C4-2B (cell line): ENCODE results near the gene XYLT1.
"Not testable (repeated sequence)": the region's sequence is repeated elsewhere in the genome, so short reads cannot be mapped to it uniquely, and the experiment has no call there.

Source experiments
- H3K27ac ChIP-seq: fragments of 450-650 bp; 2 replicates; pipeline ENCODE4 v1.5.1; 2017
- ZFX ChIP-seq: fragments of 450-650 bp; IDR thresholded peaks from 2 replicates; pipeline ENCODE4 v1.6.1; 2017
- TF ChIP-seq, protein P1 (sequence below): fragments of 450-650 bp; conservative IDR thresholded peaks from 2 replicates; pipeline ENCODE4 v1.5.1; 2017; ENCODE audit warnings: mild to moderate bottlenecking

Gene XYLT1

DNA sequence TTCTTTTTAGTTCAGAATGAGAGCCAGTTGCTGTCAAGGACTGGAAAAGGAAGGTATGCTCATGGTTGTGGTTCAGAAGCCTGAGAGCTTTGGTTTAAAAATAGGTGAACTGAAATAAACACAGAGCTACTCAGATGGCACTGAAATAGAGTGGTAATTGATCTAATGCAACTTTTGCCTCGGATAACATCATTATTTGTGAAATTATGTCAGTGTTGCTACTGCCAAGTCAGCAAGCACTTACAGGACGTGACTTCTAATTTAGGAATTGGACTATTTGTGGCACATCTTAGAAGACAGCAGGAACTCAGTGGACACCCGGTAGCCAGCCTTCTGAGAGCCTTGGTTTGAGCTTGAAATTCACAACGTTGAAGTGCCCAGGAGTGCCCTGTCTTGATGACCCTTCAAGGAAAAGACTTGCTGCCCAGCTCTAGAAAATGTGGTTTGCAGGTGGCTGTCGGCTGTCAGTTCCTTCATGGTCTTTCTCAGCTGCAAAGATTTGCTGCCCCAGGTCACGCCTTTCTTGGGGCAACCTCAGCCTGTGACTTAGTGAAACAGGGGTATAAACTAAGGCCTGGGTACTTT, 42.0 kb upstream of the XYLT1 start:
- TF ChIP-seq, protein P1, sequence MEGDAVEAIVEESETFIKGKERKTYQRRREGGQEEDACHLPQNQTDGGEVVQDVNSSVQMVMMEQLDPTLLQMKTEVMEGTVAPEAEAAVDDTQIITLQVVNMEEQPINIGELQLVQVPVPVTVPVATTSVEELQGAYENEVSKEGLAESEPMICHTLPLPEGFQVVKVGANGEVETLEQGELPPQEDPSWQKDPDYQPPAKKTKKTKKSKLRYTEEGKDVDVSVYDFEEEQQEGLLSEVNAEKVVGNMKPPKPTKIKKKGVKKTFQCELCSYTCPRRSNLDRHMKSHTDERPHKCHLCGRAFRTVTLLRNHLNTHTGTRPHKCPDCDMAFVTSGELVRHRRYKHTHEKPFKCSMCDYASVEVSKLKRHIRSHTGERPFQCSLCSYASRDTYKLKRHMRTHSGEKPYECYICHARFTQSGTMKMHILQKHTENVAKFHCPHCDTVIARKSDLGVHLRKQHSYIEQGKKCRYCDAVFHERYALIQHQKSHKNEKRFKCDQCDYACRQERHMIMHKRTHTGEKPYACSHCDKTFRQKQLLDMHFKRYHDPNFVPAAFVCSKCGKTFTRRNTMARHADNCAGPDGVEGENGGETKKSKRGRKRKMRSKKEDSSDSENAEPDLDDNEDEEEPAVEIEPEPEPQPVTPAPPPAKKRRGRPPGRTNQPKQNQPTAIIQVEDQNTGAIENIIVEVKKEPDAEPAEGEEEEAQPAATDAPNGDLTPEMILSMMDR: no peak
- no peak for TF ChIP-seq ZFX
- no peak overlapping the region for H3K27ac ChIP-seq

DNA sequence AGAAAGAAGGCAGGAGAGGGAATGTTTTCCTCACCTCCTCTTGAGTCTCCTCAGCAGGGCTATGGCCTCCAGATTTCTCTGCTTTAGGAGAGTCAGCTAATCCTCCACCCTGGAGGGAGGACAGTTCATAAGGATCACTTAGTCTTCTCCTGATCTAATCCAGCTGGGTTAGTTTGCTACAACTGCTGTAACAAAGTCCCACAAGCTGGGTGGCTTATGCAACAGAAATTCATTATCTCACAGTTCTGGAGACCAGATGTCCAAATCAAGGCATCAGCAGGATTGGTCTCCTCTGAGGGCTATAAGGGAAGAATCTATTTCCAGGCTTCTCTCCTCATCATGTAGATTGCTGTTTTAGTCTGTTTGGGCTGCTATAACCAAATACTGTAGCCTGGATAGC, 40.6 kb upstream of the XYLT1 start:
- H3K27ac ChIP-seq: no peak overlapping the region
- no peak for TF ChIP-seq ZFX
- TF ChIP-seq, protein P1: no peak

DNA sequence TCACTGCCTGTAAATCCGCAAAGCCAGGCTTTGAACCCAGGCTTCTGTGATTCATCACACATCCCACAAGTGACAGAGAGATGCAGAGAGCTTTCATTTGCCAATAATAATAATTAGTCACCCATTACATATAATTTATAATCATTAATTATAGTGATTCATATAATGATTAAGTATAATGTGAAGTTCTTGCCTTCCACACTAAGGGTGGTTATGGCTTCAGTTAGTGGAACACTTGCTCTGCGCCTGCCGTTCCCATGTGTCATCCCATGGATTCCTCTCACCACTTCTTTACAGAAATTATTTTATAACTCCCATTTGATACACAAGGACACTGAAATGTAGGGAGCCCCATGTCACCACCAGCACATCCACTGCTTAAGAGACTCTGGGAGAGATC, 39.8 kb upstream of the XYLT1 start:
- TF ChIP-seq, protein P1: no peak
- TF ChIP-seq ZFX: no peak
- H3K27ac ChIP-seq: no peak overlapping the region

DNA sequence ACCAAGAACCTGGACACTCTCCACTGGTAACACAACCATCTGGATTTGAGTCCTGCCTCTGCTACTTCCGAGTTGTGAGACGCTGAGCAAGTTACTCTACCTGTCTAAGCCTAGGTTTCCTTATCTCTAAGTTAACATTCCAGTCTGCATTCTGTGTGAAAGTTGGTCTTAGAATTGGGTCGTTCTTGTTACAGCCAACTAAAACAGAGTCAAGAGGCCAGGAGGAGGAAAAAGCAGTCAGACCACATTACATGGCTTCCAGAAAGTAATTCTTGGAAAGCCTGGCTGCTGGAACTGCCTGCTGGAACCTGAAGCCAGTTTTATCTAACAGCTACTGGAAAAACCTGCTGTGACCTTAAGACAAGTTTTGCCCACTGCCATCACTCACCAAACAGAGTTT, 38.4 kb upstream of the XYLT1 start:
- no peak for TF ChIP-seq ZFX
- TF ChIP-seq, protein P1: no peak

DNA sequence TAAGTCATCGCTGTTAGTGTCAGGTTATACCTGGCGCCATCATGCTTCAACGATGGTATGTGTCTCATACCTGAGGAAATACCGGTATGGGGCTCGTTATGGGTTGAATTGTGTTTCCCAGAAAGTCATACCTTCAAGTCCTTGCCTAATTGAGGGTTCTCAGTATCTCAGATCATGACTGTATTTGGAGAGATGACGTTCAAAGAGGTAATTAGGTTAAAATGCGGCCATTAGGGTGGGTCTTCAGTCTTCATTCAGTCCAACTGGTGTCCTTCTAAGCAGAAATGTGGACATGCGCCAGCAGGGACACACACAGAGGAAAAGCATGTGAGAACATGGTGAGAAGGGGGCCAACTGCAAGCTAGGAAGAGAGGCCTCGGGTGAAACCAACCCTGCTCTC, 37.5 kb upstream of the XYLT1 start:
- TF ChIP-seq ZFX: no peak
- TF ChIP-seq, protein P1: no peak
- H3K27ac ChIP-seq: no peak overlapping the region

More for the DNA sequence above, 38.4 kb upstream of the XYLT1 start:
- H3K27ac ChIP-seq: no peak overlapping the region

DNA sequence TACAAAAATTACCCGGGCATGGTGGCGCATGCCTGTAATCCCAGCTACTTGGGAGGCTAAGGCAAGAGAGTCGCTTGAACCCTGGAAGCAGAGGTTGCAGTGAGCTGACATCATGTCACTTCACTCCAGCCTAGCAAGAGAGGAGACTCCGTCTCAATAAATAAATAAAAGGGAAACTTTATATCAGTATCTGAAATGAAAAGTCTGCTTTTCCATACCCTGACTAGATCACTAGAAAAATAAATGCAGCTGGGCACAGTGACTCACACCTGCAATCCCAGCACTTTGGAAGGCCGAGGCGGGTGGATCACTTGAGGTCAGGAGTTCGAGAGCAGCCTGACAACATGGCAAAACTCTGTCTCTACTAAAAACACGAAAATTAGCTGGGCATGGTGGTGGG, 36.8 kb upstream of the XYLT1 start:
- not testable (repeated sequence) for H3K27ac ChIP-seq

DNA sequence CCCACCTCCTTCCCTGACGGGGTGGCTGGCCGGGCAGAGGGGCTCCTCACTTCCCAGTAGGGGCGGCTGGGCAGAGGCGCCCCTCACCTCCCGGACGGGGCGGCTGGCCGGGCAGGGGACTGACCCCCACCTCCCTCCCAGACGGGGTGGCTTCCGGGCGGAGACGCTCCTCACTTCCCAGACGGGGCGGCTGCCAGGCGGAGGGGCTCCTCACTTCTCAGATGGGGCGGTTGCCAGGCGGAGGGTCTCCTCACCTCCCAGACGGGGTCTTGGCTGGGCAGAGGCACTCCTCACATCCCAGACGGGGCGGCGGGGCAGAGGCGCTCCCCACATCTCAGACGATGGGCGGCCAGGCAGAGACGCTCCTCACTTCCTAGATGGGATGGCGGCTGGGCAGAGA, 35.1 kb upstream of the XYLT1 start:
- H3K27ac ChIP-seq: not testable (repeated sequence)

DNA sequence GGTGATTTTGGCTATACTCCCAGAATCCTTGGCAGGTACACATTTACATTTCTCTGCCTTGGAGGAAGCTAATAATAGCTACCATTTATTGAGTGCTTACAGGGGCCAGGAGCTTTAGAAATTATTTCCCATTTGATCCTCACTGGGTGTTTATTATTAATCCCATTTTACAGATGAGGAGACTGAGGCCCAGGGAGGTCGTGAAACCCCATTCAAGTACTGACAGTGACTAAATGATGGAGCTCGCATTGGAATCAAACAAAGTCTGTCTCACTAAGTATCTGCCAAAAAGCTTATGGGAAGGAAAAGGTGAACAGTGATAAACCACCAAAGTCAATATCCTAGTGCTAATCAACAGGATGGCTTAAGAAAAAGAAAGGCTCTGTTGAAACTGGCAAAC, 33.3 kb upstream of the XYLT1 start:
- TF ChIP-seq ZFX: no peak
- TF ChIP-seq, protein P1: no peak
- no peak overlapping the region for H3K27ac ChIP-seq

DNA sequence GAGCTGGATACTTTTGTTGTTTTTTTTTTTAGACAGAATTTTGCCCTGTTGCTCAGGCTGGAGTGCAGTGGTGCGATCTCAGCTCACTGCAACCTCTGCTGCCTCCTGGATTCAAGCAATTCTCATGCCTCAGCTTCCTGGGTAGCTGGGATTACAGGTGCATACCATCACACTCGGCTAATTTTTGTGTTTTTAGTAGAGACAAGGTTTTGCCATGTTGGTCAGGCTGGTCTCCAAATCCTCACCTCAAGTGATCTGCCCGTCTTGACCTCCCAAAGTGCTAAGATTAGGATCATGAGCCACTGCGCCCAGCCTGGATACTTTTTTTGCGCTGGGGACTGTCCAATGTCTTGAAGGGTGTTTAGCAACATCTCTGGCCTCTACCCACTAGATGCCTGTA, 32.6 kb upstream of the XYLT1 start:
- TF ChIP-seq, protein P1: no peak
- TF ChIP-seq ZFX: no peak
- no peak overlapping the region for H3K27ac ChIP-seq
